ENCODE data around the gene BPI. TPM values are rescaled to one million over a fixed set of nuclear protein-coding genes. Genes with fewer than 3 reads are reported as not detected.
A peak's percentile ranks its signal among the peaks of the same experiment; 100 is the strongest.

BPI gene
- total and polyA plus RNA-seq, 11 donors, result 0.18 to 2.9 (median 0.32) TPM; not detected in 7

DNA sequence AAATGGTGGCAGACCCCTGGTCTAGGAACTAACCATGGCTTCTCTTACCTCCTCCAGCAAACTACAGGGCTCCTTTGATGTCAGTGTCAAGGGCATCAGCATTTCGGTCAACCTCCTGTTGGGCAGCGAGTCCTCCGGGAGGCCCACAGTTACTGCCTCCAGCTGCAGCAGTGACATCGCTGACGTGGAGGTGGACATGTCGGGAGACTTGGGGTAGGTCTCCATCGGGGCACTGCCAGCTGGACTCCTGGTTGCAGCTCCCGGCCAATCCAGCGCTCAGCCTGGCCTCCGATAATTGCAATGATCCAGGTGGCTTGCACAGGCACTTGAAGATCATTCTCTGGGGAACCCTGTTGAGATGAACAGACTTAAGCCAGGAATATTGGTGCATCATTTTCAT lies 50.3 kb downstream of the BPI start:
- TF ChIP-seq, protein P1, sequence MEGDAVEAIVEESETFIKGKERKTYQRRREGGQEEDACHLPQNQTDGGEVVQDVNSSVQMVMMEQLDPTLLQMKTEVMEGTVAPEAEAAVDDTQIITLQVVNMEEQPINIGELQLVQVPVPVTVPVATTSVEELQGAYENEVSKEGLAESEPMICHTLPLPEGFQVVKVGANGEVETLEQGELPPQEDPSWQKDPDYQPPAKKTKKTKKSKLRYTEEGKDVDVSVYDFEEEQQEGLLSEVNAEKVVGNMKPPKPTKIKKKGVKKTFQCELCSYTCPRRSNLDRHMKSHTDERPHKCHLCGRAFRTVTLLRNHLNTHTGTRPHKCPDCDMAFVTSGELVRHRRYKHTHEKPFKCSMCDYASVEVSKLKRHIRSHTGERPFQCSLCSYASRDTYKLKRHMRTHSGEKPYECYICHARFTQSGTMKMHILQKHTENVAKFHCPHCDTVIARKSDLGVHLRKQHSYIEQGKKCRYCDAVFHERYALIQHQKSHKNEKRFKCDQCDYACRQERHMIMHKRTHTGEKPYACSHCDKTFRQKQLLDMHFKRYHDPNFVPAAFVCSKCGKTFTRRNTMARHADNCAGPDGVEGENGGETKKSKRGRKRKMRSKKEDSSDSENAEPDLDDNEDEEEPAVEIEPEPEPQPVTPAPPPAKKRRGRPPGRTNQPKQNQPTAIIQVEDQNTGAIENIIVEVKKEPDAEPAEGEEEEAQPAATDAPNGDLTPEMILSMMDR (IDR thresholded peaks at IDR 0.05), result no peak
- TF ChIP-seq POLR2A (IDR thresholded peaks at IDR 0.05), result no peak
- DNase-seq (no peak), ATAC-seq (no peak)
- Histone ChIP-seq H3K4me3 (no peak overlapping the region), H3K27me3 (no peaks in the 10 kb centered on the region), H3K36me3 (no peaks in the 10 kb centered on the region), H3K9me3 (no peaks in the 10 kb centered on the region), H3K4me1 (peaks cover 0 to 16% (median 0%) of the 10 kb centered on the region in 12 donors), H3K27ac (no peak overlapping the region)
- 93 to 95% (median 93%) methylated on average over 7 to 10 of the region's 10 CpGs for WGBS, 4 donors
- intact Hi-C loops (cut with DNase I), result no loop called here

DNA sequence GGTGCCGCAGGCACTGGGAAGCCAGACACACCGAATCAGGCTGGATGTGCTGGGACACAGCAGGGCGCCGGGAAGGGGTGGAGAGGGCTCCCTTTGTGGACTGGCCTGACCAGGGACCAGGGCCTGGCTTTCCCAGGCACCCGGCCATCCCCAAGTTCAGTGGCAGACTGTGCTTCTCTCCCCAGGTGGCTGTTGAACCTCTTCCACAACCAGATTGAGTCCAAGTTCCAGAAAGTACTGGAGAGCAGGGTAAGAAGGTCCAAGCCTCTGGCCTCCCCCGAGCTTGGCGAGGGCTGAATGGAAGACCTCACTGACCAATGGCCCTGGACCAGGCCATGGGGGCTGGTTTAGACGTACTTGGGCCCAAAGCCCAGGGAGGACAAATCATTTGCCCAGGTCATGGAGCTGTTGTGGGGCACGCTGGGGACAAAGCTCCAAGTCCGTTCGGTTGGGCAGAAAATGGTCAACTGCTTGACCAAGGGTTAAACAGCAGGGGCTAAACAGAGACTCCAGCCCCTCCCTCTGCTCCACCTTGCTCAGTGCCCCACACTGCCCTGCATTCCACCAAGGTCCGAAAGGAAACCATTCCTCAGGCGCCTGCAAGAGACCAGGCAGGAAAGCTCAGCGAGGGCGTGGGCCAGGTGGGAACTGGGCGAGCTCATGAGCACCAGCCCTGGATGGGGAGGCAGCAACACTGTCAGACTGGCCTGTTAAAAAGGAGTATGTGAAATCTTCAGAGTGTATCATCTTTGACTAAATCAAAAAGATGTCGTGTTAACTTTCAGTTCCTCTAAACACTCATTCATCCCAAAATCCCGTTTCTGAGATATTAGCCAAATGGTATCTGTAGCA lies 51.4 kb downstream of the BPI start:
- Histone ChIP-seq H3K9me3 (no peaks in the 10 kb centered on the region), H3K4me3 (no peak overlapping the region), H3K27me3 (no peaks in the 10 kb centered on the region), H3K4me1 (peaks cover 0 to 15% (median 0%) of the 10 kb centered on the region in 12 donors), H3K36me3 (no peaks in the 10 kb centered on the region), H3K27ac (no peak overlapping the region)
- intact Hi-C loops (cut with DNase I), result no loop called here
- 79 to 90% (median 89%) methylated on average over 17 to 18 of the region's 18 CpGs for WGBS, 4 donors
- TF ChIP-seq POLR2A (IDR thresholded peaks at IDR 0.05), result no peak
- TF ChIP-seq, protein P1 (IDR thresholded peaks at IDR 0.05), result no peak
- ATAC-seq (no peak), DNase-seq (no peak)

DNA sequence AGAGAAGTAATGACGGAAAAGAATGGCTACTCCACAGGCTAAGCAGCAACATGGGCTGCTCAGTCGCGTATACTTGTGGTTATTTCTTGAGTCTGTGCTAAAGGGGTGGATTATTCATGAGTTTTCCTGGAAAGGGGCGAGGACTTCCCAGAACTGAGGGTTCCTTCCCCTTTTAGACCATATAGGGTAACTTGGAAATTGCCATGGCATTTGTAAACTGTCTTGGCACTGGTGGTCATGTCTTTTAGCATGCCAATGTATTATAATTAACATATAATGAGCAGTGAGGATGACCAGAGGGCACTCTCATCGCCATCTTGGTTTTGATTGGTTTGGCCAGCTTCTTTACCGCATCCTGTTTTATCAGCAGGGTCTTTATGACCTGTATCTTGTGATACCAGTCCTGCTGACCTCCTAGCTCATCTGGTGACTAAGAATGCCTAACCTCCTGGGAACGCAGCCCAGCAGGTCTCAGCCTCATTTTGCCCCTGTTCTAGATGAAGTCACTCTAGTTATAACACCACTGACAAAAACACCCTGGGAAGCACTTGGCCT lies 53.8 kb downstream of the BPI start:
- H3K4me1 ChIP-seq, result peaks cover 0 to 15% (median 0%) of the 10 kb centered on the region in 12 donors
- no peaks in the 10 kb centered on the region for H3K36me3 ChIP-seq
- TF ChIP-seq POLR2A (IDR thresholded peaks at IDR 0.05), result no peak
- intact Hi-C loops (cut with DNase I), result loop anchor here in 1 of 10 donors (2.0 kb wide), 1 partner anchor 49 kb away; no protein-coding TSS in a partner anchor
- H3K4me3 ChIP-seq, result no peak overlapping the region
- no peaks in the 10 kb centered on the region for H3K9me3 ChIP-seq
- peak overlapping the region in 1 of 12 donors; percentile 47 for H3K27ac ChIP-seq
- ATAC-seq, result no peak
- WGBS, 4 donors, result 83 to 91% (median 85%) methylated on average over 7 of the region's 7 CpGs
- no peaks in the 10 kb centered on the region for H3K27me3 ChIP-seq
- DNase-seq, result no peak

DNA sequence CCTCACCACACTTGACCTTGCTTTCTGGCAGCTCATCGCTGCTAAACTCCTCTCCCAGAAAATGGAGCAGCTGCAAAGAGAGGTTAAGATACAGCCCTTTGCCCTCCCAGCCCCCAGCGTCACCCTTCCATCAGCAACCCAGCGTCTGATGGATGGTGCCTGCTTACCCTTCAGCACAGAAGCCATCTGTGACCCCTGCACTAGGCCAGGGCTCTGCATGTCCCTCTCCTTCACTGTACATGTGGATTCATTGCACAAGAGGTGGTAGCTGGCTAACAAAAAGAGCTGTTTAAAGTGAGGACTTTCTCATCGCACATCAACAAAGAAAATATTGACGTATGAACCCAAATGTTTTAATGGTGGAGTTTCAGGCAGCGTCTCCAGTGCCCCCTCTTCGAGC lies 54.6 kb downstream of the BPI start:
- H3K27me3 ChIP-seq, result no peaks in the 10 kb centered on the region
- no peaks in the 10 kb centered on the region for H3K9me3 ChIP-seq
- intact Hi-C loops (cut with DNase I), result loop anchor here in 1 of 10 donors (2.0 kb wide), 1 partner anchor 48 kb away; no protein-coding TSS in a partner anchor
- peaks cover 0 to 15% (median 0%) of the 10 kb centered on the region in 12 donors for H3K4me1 ChIP-seq
- DNase-seq (no peak), ATAC-seq (no peak)
- H3K36me3 ChIP-seq, result no peaks in the 10 kb centered on the region
- H3K4me3 ChIP-seq, result no peak overlapping the region
- no peak overlapping the region for H3K27ac ChIP-seq
- no peak for TF ChIP-seq POLR2A (IDR thresholded peaks at IDR 0.05)
- TF ChIP-seq, protein P1 (IDR thresholded peaks at IDR 0.05), result no peak
- WGBS, 4 donors, result 82 to 89% (median 87%) methylated on average over 7 of the region's 7 CpGs

All from heart left ventricle (tissue), 16 donors.